Measurements from ENCODE around the gene PALM. TPM values are rescaled to one million over a fixed set of nuclear protein-coding genes. Genes with fewer than 3 reads are reported as not detected.

The PALM gene
- polyA plus RNA-seq, 2 of the 4 experiments (the other 2 are of a cell fraction) = 3.0 to 15.7 TPM

GRCh38 chr19:690203-690602, 18.5 kb upstream of the PALM start:
- ChIA-PET CTCF (interaction anchor here (1.2 kb wide), 1 partner anchor 44 kb away, joined by 4 read pairs; no protein-coding TSS in a partner anchor), POLR2A (no interaction called here)
- no peak for FAIRE-seq
- Histone ChIP-seq H3K4me2 (no peak overlapping the region), H3K9me3 (no peaks in the 10 kb centered on the region), H3K27ac (no peak overlapping the region), H3K4me3 (no peak overlapping the region), H3K4me1 (peaks cover 10% of the 10 kb centered on the region; the same call in 2 of the 3 replicates)
- no peak for ATAC-seq
- DNase-seq (ENCODE audit: low read depth in 1 of 2, low spot score in 1 of 2) = no peak
- 74% methylated on average over 18 of the region's 18 CpGs for WGBS (ENCODE audit: missing lambda C conversion rate)
- TF ChIP-seq, protein P1, sequence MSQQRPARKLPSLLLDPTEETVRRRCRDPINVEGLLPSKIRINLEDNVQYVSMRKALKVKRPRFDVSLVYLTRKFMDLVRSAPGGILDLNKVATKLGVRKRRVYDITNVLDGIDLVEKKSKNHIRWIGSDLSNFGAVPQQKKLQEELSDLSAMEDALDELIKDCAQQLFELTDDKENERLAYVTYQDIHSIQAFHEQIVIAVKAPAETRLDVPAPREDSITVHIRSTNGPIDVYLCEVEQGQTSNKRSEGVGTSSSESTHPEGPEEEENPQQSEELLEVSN (IDR thresholded peaks at IDR 0.05; ENCODE audit: borderline replicate concordance, low read depth) = no peak
- no peak for TF ChIP-seq MAZ (IDR thresholded peaks at IDR 0.05; ENCODE audit: borderline replicate concordance, low read depth, low read length)
- no peak for TF ChIP-seq CBX8 (IDR thresholded peaks at IDR 0.05)
- no peak for TF ChIP-seq EHMT2 (IDR thresholded peaks at IDR 0.05; ENCODE audit: low read depth)
- no peak for TF ChIP-seq CHD2 (IDR thresholded peaks at IDR 0.05; ENCODE audit: low read length, partially characterized antibody)
- TF ChIP-seq HOXB5 (CRISPR knock-in tag; IDR thresholded peaks at IDR 0.05) = no peak
- no peak for TF ChIP-seq JUN (IDR thresholded peaks at IDR 0.05)
- no peak for TF ChIP-seq ZSCAN20 (CRISPR knock-in tag; IDR thresholded peaks at IDR 0.05)
- TF ChIP-seq ZFP36 (IDR thresholded peaks at IDR 0.05; ENCODE audit: borderline replicate concordance, partially characterized antibody) = no peak
- TF ChIP-seq, protein P2, sequence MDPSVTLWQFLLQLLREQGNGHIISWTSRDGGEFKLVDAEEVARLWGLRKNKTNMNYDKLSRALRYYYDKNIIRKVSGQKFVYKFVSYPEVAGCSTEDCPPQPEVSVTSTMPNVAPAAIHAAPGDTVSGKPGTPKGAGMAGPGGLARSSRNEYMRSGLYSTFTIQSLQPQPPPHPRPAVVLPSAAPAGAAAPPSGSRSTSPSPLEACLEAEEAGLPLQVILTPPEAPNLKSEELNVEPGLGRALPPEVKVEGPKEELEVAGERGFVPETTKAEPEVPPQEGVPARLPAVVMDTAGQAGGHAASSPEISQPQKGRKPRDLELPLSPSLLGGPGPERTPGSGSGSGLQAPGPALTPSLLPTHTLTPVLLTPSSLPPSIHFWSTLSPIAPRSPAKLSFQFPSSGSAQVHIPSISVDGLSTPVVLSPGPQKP (IDR thresholded peaks at IDR 0.05; ENCODE audit: low read depth, low read length) = no peak
- no peak for TF ChIP-seq USF2 (IDR thresholded peaks at IDR 0.05)
- TF ChIP-seq FOSL2 (IDR thresholded peaks at IDR 0.05) = no peak
- TF ChIP-seq FOSL2 (CRISPR knock-in tag; IDR thresholded peaks at IDR 0.05) = no peak
- TF ChIP-seq POLR2AphosphoS2 (conservative IDR thresholded peaks at IDR 0.05; ENCODE audit: low read length) = no peak
- no peak for TF ChIP-seq REST (IDR thresholded peaks at IDR 0.05)
- no peak for TF ChIP-seq RAD21 (conservative IDR thresholded peaks at IDR 0.05 in 1 of 2, IDR thresholded peaks at IDR 0.05 in 1 of 2)
- TF ChIP-seq, protein P3, sequence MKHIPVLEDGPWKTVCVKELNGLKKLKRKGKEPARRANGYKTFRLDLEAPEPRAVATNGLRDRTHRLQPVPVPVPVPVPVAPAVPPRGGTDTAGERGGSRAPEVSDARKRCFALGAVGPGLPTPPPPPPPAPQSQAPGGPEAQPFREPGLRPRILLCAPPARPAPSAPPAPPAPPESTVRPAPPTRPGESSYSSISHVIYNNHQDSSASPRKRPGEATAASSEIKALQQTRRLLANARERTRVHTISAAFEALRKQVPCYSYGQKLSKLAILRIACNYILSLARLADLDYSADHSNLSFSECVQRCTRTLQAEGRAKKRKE (CRISPR knock-in tag; IDR thresholded peaks at IDR 0.05; ENCODE audit: low read depth) = no peak
- TF ChIP-seq JUNB (IDR thresholded peaks at IDR 0.05) = no peak
- TF ChIP-seq EHF (CRISPR knock-in tag; IDR thresholded peaks at IDR 0.05) = no peak
- TF ChIP-seq FOSB (CRISPR knock-in tag; IDR thresholded peaks at IDR 0.05) = no peak
- no peak for TF ChIP-seq POLR2A (IDR thresholded peaks at IDR 0.05; ENCODE audit: low read length)

Data from A549 (cell line).